Activated naive CD8-positive, alpha-beta T cell treated with anti-CD3 and anti-CD28 coated beads, Interleukin-2, amount 50 U/mL, for 16 hours (primary cell): ENCODE results near the gene CUX1.
"Not testable (repeated sequence)": the region's sequence is repeated elsewhere in the genome, so short reads cannot be mapped to it uniquely, and the experiment has no call there.

Source experiments
- DNase-seq: peaks from one replicate; pipeline ENCODE4 v3.0.0-alpha.2; 2020; ENCODE audit warnings: low read depth, low spot score

CUX1 gene

GRCh38 chr7:102138676-102139075, 321.2 kb downstream of the CUX1 start:
- DNase-seq = no peak

GRCh38 chr7:102140952-102141370, 323.5 kb downstream of the CUX1 start:
- no peak for DNase-seq

- not testable (repeated sequence) for DNase-seq
Measured at GRCh38 chr7:102142433-102142832, 325.0 kb downstream of the CUX1 start.

- DNase-seq = no peak
Measured at GRCh38 chr7:102146122-102146521, 328.7 kb downstream of the CUX1 start.

GRCh38 chr7:102147008-102147407, 329.6 kb downstream of the CUX1 start:
- DNase-seq = no peak

- no peak for DNase-seq
Measured at GRCh38 chr7:102148799-102149198, 331.4 kb downstream of the CUX1 start.

GRCh38 chr7:102149416-102149815, 332.0 kb downstream of the CUX1 start:
- DNase-seq = no peak

- no peak for DNase-seq
Measured at GRCh38 chr7:102150266-102150665, 332.8 kb downstream of the CUX1 start.

- no peak for DNase-seq
Measured at GRCh38 chr7:102152672-102153598, 335.5 kb downstream of the CUX1 start.

- no peak for DNase-seq
Measured at GRCh38 chr7:102153599-102153946, 336.1 kb downstream of the CUX1 start.

GRCh38 chr7:102154425-102154824, 337.0 kb downstream of the CUX1 start:
- no peak for DNase-seq

- DNase-seq = no peak
Measured at GRCh38 chr7:102155821-102156441, 338.5 kb downstream of the CUX1 start.

- DNase-seq = no peak
Measured at GRCh38 chr7:102156867-102157266, 339.4 kb downstream of the CUX1 start.

GRCh38 chr7:102165136-102165535, 347.7 kb downstream of the CUX1 start:
- DNase-seq = no peak

GRCh38 chr7:102167254-102167653, 349.8 kb downstream of the CUX1 start:
- no peak for DNase-seq

- DNase-seq = no peak
Measured at GRCh38 chr7:102169651-102170392, 352.4 kb downstream of the CUX1 start.

GRCh38 chr7:102170393-102170970, 353.1 kb downstream of the CUX1 start:
- no peak for DNase-seq

GRCh38 chr7:102173669-102174068, 356.2 kb downstream of the CUX1 start:
- DNase-seq = no peak

GRCh38 chr7:102175423-102176170, 358.2 kb downstream of the CUX1 start:
- no peak for DNase-seq

- no peak for DNase-seq
Measured at GRCh38 chr7:102178410-102178809, 361.0 kb downstream of the CUX1 start.

- no peak for DNase-seq
Measured at GRCh38 chr7:102180727-102181126, 363.3 kb downstream of the CUX1 start.
